ENCODE results near the gene CALD1.
A peak's percentile ranks its signal among the peaks of the same experiment; 100 is the strongest.

CALD1 gene

DNA sequence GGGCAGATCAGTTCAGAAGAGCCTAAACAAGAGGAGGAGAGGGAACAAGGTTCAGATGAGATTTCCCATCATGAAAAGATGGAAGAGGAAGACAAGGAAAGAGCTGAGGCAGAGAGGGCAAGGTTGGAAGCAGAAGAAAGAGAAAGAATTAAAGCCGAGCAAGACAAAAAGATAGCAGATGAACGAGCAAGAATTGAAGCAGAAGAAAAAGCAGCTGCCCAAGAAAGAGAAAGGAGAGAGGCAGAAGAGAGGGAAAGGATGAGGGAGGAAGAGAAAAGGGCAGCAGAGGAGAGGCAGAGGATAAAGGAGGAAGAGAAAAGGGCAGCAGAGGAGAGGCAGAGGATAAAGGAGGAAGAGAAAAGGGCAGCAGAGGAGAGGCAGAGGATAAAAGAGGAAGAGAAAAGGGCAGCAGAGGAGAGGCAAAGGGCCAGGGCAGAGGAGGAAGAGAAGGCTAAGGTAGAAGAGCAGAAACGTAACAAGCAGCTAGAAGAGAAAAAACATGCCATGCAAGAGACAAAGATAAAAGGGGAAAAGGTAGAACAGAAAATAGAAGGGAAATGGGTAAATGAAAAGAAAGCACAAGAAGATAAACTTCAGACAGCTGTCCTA lies 154.1 kb downstream of the CALD1 start:
- TF ChIP-seq, protein P1, sequence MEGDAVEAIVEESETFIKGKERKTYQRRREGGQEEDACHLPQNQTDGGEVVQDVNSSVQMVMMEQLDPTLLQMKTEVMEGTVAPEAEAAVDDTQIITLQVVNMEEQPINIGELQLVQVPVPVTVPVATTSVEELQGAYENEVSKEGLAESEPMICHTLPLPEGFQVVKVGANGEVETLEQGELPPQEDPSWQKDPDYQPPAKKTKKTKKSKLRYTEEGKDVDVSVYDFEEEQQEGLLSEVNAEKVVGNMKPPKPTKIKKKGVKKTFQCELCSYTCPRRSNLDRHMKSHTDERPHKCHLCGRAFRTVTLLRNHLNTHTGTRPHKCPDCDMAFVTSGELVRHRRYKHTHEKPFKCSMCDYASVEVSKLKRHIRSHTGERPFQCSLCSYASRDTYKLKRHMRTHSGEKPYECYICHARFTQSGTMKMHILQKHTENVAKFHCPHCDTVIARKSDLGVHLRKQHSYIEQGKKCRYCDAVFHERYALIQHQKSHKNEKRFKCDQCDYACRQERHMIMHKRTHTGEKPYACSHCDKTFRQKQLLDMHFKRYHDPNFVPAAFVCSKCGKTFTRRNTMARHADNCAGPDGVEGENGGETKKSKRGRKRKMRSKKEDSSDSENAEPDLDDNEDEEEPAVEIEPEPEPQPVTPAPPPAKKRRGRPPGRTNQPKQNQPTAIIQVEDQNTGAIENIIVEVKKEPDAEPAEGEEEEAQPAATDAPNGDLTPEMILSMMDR (IDR thresholded peaks at IDR 0.05; ENCODE audit: low read length, missing control alignments): no peak
- peak overlapping the region; percentile 36 for H3K4me3 ChIP-seq (replicated peaks; ENCODE audit: low read depth, low read length)
- DNase-seq (ENCODE audit: low read depth): no peak

GRCh38 chr7:134935701-134936100 lies 156.3 kb downstream of the CALD1 start:
- TF ChIP-seq, protein P1 (IDR thresholded peaks at IDR 0.05; ENCODE audit: low read length, missing control alignments): no peak
- DNase-seq (ENCODE audit: low read depth): no peak
- H3K4me3 ChIP-seq (replicated peaks; ENCODE audit: low read depth, low read length): no peak overlapping the region

- H3K4me3 ChIP-seq (replicated peaks; ENCODE audit: low read depth, low read length): no peak overlapping the region
- TF ChIP-seq, protein P1 (IDR thresholded peaks at IDR 0.05; ENCODE audit: low read length, missing control alignments): no peak
These were observed 157.6 kb downstream of the CALD1 start for GRCh38 chr7:134936893-134937510.

DNA sequence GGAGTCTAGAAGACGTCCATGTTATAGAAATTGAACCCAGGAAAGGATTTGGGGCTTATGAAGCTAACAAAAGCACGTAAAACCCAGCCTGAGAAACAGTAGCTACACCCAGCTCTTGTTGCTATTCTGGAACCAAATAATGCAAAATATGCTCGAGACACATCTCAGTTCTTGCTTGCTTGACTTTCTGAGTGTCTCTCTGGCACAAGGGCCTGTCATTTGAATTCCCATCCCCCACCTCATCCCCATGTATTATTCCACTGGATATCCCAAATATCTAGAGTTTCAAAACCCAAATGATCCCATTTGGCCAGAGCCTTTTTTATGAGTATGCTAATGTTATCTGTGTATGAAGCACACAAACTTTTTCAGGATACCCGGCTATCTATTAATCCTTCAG lies 158.7 kb downstream of the CALD1 start:
- TF ChIP-seq, protein P1 (IDR thresholded peaks at IDR 0.05; ENCODE audit: low read length, missing control alignments): no peak
- no peak for DNase-seq (ENCODE audit: low read depth)
- H3K4me3 ChIP-seq (replicated peaks; ENCODE audit: low read depth, low read length): no peak overlapping the region

More at GRCh38 chr7:134936893-134937510, 157.6 kb downstream of the CALD1 start:
- peak; percentile 13 for DNase-seq (ENCODE audit: low read depth)

DNA sequence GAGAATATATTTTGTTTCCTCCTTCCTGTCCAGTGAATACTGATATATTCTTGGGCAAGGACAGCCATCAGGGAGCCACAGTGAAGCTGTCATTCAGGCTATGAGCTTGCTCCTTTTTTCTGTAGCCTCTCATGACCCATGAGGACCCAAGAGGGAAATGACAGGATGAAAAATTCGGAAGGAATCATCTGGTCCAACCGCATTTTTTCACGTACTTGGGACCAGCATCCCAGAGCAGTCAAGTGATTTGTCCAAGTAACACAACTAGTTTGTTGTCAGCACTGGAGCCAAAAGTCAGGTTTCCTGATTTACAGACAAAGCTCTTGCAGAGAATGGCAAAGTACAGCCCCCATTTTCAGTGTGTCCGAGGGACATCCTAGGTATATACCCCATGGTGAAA lies 159.7 kb downstream of the CALD1 start:
- DNase-seq (ENCODE audit: low read depth): no peak
- H3K4me3 ChIP-seq (replicated peaks; ENCODE audit: low read depth, low read length): no peak overlapping the region
- TF ChIP-seq, protein P1 (IDR thresholded peaks at IDR 0.05; ENCODE audit: low read length, missing control alignments): no peak

- no peak overlapping the region for H3K4me3 ChIP-seq (replicated peaks; ENCODE audit: low read depth, low read length)
- TF ChIP-seq, protein P1 (IDR thresholded peaks at IDR 0.05; ENCODE audit: low read length, missing control alignments): no peak
- DNase-seq (ENCODE audit: low read depth): no peak
These were observed 161.3 kb downstream of the CALD1 start for GRCh38 chr7:134940729-134941128.
